T47D (cell line): ENCODE results near the gene TYMS.

Source experiments
- DNase-seq, 2 experiments: peaks; one replicate each; pipeline versions ENCODE4 v3.0.0 to v3.0.0-alpha.2; 2011 to 2012; ENCODE audit warnings: low read depth in 1 of 2, low spot score in 1 of 2
- JUND ChIP-seq: IDR thresholded peaks from 2 replicates; pipeline ENCODE4 v1.6.1; 2012; ENCODE audit warnings: low read depth
- in situ Hi-C: cut with HindIII; loops from 2 replicates; pipeline ENCODE4 v1.10.0; 2016; ENCODE audit warnings: low sequenced_read_pairs, low pct_unique_long_range_greater_than_20kb

TYMS gene

DNA sequence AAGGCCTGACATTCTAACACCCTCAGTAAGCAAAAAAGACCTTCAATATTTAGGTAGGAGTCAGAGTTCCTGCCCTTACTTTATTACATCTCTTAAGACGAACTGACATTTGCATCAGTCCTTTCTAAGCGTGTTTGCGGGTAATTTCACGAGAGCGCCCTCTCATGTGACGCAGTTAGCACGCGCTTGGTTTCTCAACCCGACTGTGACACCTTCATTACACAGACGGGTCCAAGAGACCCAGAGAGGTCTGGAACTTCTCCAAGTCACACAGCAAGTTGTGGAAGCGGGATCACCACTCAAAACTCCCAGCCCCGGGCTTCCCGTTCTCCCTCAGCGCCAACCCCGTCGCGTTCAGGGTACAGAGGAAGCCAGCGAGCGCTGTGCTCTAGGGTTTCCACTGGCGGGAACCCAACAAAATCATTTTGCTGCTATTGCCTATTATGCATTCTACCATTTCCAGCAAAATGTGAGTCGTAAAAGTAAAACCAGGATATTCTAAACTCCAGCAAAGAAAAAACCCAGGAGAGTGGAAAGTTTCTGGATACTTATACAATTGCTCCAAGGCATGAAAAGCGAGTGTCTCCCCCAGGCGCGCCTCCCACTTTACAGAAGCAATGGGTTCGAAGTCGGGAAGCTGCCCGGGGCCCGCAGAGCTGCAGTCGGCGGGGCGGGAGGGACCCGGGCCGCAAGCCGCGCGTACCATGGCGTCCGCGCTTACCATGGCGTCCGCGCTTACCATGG, 54.4 kb downstream of the TYMS start:
- peak; percentile 49 to 88 for DNase-seq
- in situ Hi-C loops: no loop called here
- TF ChIP-seq JUND: no peak

DNA sequence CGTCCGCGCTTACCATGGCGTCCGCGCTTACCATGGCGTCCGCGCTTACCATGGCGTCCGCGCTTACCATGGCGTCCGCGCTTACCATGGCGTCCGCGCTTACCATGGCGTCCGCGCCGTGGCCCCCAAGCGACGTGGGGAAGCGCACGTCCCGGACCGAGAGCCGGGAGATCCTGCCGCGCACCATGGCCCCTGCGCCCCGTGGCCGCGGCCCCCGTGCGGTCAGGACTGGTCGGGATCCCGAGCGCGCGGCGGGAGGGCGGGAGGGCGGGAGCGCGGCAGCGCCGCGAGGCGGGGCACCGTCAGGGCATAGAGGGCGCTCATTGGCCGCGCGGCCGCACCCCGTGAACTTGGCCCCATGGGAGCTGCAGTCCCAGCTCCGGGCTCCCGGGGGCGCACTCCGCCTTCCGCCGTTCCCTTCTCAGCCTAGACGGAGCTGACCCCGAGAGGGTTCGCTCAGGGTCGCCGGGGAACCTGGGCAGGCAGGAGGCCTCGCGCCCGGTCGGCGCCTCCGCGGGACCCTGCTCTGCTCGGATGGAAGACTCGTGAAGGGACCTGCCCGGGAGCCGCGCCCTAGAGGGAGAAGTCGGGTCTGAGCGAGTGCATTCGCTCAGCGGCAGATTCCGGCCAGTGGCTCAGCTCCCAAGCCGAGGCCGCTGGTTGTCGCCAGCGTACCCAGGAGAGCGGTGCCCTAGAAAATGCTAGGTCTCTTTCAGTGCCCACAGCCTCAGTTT, 55.1 kb downstream of the TYMS start, which contains the start of gene ENOSF1:
Gene ENOSF1 (minus strand): TSS at position 230 of the 734 bp plus-strand sequence. CDS start 43 bp downstream, at position 187.
- no peak for TF ChIP-seq JUND
- peak; percentile 89 to 91 for DNase-seq
- in situ Hi-C loops: no loop called here

DNA sequence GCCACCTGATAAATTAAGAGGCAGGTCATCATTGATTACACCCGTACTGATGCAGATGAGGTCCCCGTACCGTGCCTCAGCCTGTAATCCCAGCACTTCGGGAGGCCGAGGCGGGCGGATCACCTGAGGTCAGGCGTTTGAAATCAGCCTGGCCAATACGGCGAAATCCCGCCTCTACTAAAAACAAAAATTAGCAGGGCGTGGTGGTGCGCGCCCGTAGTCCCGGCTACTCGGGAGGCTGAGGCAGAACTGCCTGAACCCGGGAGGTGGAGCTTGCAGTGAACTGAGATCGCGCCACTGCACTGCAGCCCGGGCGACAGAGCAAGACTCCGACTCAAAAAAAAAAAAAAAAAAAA, 55.7 kb downstream of the TYMS start:
- TF ChIP-seq JUND: no peak
- DNase-seq: no peak
- in situ Hi-C loops: no loop called here

DNA sequence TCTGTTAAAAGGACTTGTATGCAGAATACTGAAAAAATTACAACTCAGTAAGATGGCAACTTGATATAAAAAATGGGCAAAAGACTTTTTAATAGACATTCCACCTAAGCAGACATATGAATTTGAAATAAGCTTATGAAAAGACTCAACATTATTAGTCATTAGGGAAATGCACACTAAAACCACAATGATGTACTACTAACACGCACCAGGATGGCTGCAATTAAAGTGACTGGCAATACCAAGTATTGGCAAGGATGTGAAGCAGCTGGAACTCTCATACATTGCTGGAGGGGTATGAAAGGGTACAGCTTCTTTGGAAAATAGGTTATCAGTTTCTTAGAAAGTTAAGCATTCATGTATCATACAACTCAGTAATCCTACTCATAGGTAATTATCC, 58.2 kb downstream of the TYMS start:
- no peak for DNase-seq
- TF ChIP-seq JUND: no peak
- in situ Hi-C loops: no loop called here

DNA sequence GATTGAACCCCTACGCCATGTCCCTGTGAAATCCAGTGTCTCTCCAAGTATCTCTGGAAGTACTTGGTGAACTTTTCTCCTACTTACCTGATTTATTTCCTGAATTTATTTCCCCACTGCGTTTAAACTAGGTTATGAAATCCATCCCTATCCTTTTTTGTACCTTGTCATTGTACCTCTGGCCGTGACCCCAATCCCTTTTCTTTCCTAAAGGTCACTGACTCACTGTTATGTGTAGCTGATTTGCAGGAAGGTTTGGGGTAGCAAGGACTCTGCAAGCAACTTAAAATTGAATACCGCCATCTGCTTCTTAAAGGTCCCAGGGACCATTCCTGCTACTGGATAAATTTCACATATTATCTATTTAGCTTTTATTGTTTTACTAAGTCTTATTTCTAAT, 59.5 kb downstream of the TYMS start:
- DNase-seq: no peak
- in situ Hi-C loops: no loop called here
- no peak for TF ChIP-seq JUND
